ENCODE measurements around the gene TRHDE.

DNA sequence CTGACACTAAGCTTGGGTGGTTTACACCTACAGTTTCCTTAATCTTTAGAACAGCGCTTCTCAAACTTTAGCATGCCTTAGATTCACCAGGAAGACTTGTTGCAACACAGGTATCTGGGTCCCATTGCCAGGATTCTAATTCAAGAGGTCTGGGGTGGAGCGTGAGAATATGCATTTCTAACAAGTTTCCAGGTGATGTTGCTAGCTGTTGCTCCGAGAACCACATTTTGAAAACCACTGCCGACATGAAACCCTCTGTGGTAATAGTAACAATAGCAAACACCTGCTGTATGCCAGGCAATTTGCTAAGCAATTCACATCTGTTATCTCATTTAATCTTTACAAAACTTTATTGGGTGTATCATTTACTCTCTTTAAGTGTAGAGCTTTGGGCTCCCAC is 58.6 kb downstream of the TRHDE start:
- TF ChIP-seq, protein P1, sequence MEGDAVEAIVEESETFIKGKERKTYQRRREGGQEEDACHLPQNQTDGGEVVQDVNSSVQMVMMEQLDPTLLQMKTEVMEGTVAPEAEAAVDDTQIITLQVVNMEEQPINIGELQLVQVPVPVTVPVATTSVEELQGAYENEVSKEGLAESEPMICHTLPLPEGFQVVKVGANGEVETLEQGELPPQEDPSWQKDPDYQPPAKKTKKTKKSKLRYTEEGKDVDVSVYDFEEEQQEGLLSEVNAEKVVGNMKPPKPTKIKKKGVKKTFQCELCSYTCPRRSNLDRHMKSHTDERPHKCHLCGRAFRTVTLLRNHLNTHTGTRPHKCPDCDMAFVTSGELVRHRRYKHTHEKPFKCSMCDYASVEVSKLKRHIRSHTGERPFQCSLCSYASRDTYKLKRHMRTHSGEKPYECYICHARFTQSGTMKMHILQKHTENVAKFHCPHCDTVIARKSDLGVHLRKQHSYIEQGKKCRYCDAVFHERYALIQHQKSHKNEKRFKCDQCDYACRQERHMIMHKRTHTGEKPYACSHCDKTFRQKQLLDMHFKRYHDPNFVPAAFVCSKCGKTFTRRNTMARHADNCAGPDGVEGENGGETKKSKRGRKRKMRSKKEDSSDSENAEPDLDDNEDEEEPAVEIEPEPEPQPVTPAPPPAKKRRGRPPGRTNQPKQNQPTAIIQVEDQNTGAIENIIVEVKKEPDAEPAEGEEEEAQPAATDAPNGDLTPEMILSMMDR (IDR thresholded peaks at IDR 0.05) = no peak
- no peak for TF ChIP-seq POLR2A (IDR thresholded peaks at IDR 0.05)

Measured in lower leg skin (tissue), 3 donors.